ENCODE measurements around the gene PPP1R9B.

The PPP1R9B gene

GRCh38 chr17:50145532-50146229, 4.8 kb downstream of the PPP1R9B start:
- DNase-seq (ENCODE audit: low read depth in 2 of 2), result no peak
- no peak overlapping the region for H3K4me3 ChIP-seq (replicated peaks in 1 of 2; ENCODE audit: low read depth in 2 of 2, low read length in 2 of 2)
- TF ChIP-seq CTCF (IDR thresholded peaks at IDR 0.05; ENCODE audit: low read depth, low read length), result no peak

- TF ChIP-seq CTCF (IDR thresholded peaks at IDR 0.05; ENCODE audit: low read depth, low read length), result no peak
- DNase-seq (ENCODE audit: low read depth in 2 of 2), result no peak
- H3K4me3 ChIP-seq (replicated peaks in 1 of 2; ENCODE audit: low read depth in 2 of 2, low read length in 2 of 2), result no peak overlapping the region
Observed at GRCh38 chr17:50144845-50145531, 5.5 kb downstream of the PPP1R9B start.

GRCh38 chr17:50144355-50144754, 6.1 kb downstream of the PPP1R9B start:
- DNase-seq (ENCODE audit: low read depth in 2 of 2), result no peak
- TF ChIP-seq CTCF (IDR thresholded peaks at IDR 0.05; ENCODE audit: low read depth, low read length), result no peak

GRCh38 chr17:50143461-50144176, 6.9 kb downstream of the PPP1R9B start:
- no peak for TF ChIP-seq CTCF (IDR thresholded peaks at IDR 0.05; ENCODE audit: low read depth, low read length)
- no peak overlapping the region for H3K4me3 ChIP-seq (replicated peaks in 1 of 2; ENCODE audit: low read depth in 2 of 2, low read length in 2 of 2)
- DNase-seq (ENCODE audit: low read depth in 2 of 2), result no peak

More at GRCh38 chr17:50144355-50144754, 6.1 kb downstream of the PPP1R9B start:
- H3K4me3 ChIP-seq (replicated peaks in 1 of 2; ENCODE audit: low read depth in 2 of 2, low read length in 2 of 2), result no peak overlapping the region

- no peak overlapping the region for H3K4me3 ChIP-seq (replicated peaks in 1 of 2; ENCODE audit: low read depth in 2 of 2, low read length in 2 of 2)
- TF ChIP-seq CTCF (IDR thresholded peaks at IDR 0.05; ENCODE audit: low read depth, low read length), result no peak
- no peak for DNase-seq (ENCODE audit: low read depth in 2 of 2)
Observed at GRCh38 chr17:50141745-50142110, 8.7 kb downstream of the PPP1R9B start.

GRCh38 chr17:50141026-50141744, 9.3 kb downstream of the PPP1R9B start:
- no peak overlapping the region for H3K4me3 ChIP-seq (replicated peaks in 1 of 2; ENCODE audit: low read depth in 2 of 2, low read length in 2 of 2)
- no peak for DNase-seq (ENCODE audit: low read depth in 2 of 2)
- TF ChIP-seq CTCF (IDR thresholded peaks at IDR 0.05; ENCODE audit: low read depth, low read length), result no peak
